K562 (cell line): ENCODE data around the gene KIF26B. TPM values are rescaled to one million over a fixed set of nuclear protein-coding genes. Genes with fewer than 3 reads are reported as not detected.

Experiments used
- ATAC-seq: fragments of 200-7000 bp; cut with Tn5 transposase; 3 replicates; pipeline ENCODE4 v1.9.1; 2020; ENCODE audit warnings: moderate library complexity
- BruUV-seq: library from RNA; stranded (reverse); fragments of 400-500 nt; replicated peaks from 2 replicates; lab custom pipeline; 2021; lab: Mats Ljungman, UMichigan
- CTCF ChIA-PET: fragments of 300-600 bp; formaldehyde crosslinking; extraction: SDS; loops from one replicate; lab custom pipeline; 2021; ENCODE audit warnings: low intra/inter-chr PET ratio; lab: Yijun Ruan, JAX
- POLR2A ChIA-PET: fragments of 300-600, 350-650 bp; sonication (Branson Sonifier 250); formaldehyde crosslinking; extraction: SDS; loops from one replicate; lab custom pipeline; 2021; ENCODE audit warnings: antibody characterized with exemption, inconsistent platforms; lab: Yijun Ruan, JAX
- DNase-seq, 4 experiments: peaks; one replicate each; pipeline versions ENCODE4 v3.0.0 to v3.0.0-alpha.2; 2011 to 2018; ENCODE audit warnings: low spot score in 3 of 4, mixed read lengths in 3 of 4; ENCODE audit errors: extremely low read depth in 1 of 4
- FAIRE-seq: peaks from 2 replicates; lab custom pipeline; 2011; peaks lifted over from hg19 to GRCh38; lab: Jason Lieb, UNC
- H2AFZ ChIP-seq: 2 replicates; pipeline ENCODE4 v1.6.0; 2011; ENCODE audit warnings: low read depth, low read length, control low read depth, inconsistent platforms
- H3K27ac ChIP-seq: fragments of 200-600 bp; 3 replicates; pipeline ENCODE4 v1.8.0; 2011; ENCODE audit warnings: low read depth, mild to moderate bottlenecking, control low read depth, inconsistent platforms, low read length, moderate library complexity, mixed read lengths; ENCODE audit errors: extremely low read depth
- H3K27me3 ChIP-seq, 2 experiments: fragments of 300-600 bp in 1 of 2; 2 replicates in 1 of 2; 3 replicates in 1 of 2; pipeline versions ENCODE4 v1.6.0 to v1.8.0; 2011; ENCODE audit warnings: inconsistent platforms in 2 of 2, low read length in 2 of 2, mild to moderate bottlenecking in 1 of 2, mixed read lengths in 1 of 2, moderate library complexity in 1 of 2; ENCODE audit not compliant: control insufficient read depth in 2 of 2, insufficient read depth in 2 of 2
- H3K36me3 ChIP-seq: fragments of 300-600 bp; 3 replicates; pipeline ENCODE4 v1.8.0; 2011; ENCODE audit warnings: mild to moderate bottlenecking, low read length, inconsistent platforms; ENCODE audit not compliant: control insufficient read depth, insufficient read depth
- H3K4me1 ChIP-seq, 2 experiments: fragments of 200-600 bp in 1 of 2; replicated peaks in 1 of 2; 2 replicates in 1 of 2; 3 replicates in 1 of 2; pipeline versions ENCODE4 v1.5.1 to v1.8.0; 2011; ENCODE audit warnings: inconsistent platforms in 2 of 2, low read length in 2 of 2, mild to moderate bottlenecking in 1 of 2, mixed read lengths in 1 of 2, moderate library complexity in 1 of 2; ENCODE audit not compliant: control insufficient read depth in 2 of 2, insufficient read depth in 2 of 2
- H3K4me2 ChIP-seq: 2 replicates; pipeline ENCODE4 v1.6.1; 2011; ENCODE audit warnings: low read length, control low read depth, inconsistent platforms, mixed read lengths; ENCODE audit not compliant: insufficient read depth
- H3K4me3 ChIP-seq: fragments of 200-600 bp; sonication (generic), shearing (Covaris generic); 2 replicates; pipeline ENCODE4 v1.5.1; 2016; ENCODE audit warnings: control low read depth, inconsistent platforms
- H3K79me2 ChIP-seq: fragments of 200-600 bp; 3 replicates; pipeline ENCODE4 v1.8.0; 2011; ENCODE audit warnings: low read length, inconsistent platforms; ENCODE audit not compliant: control insufficient read depth, insufficient read depth
- H3K9ac ChIP-seq, 2 experiments: 2 replicates each; pipeline versions ENCODE4 v1.6.0 to v1.6.1; 2011; ENCODE audit warnings: low read depth in 2 of 2, low read length in 2 of 2, control low read depth in 1 of 2, inconsistent platforms in 1 of 2, mild to moderate bottlenecking in 1 of 2, mixed read lengths in 1 of 2; ENCODE audit not compliant: insufficient read depth in 1 of 2
- H3K9me1 ChIP-seq: one replicate; pipeline ENCODE4 v1.6.0; 2011; ENCODE audit warnings: inconsistent platforms, mild to moderate bottlenecking, low read length, moderate library complexity; ENCODE audit not compliant: control insufficient read depth, insufficient read depth
- H3K9me3 ChIP-seq: replicated peaks from 2 replicates; pipeline ENCODE4 v1.5.1; 2011; ENCODE audit warnings: low read depth, low read length, inconsistent platforms; ENCODE audit not compliant: control insufficient read depth, insufficient read depth
- H4K20me1 ChIP-seq: replicated peaks from 2 replicates; pipeline ENCODE4 v1.6.1; 2011; ENCODE audit warnings: low read length, inconsistent platforms, mixed read lengths; ENCODE audit not compliant: control insufficient read depth, insufficient read depth
- DNMT1 ChIP-seq: fragments of 450-650 bp; IDR thresholded peaks from 2 replicates; pipeline ENCODE4 v1.6.1; 2016; ENCODE audit warnings: antibody characterized with exemption, mild to moderate bottlenecking
- FOXA3 ChIP-seq, 2 experiments: fragments of 450-650 bp in 1 of 2; sonication (generic) in 1 of 2; formaldehyde crosslinking; IDR thresholded peaks in 1 of 2; conservative IDR thresholded peaks in 1 of 2; 2 replicates each; pipeline versions ENCODE4 v1.4.0 to v1.8.0; 2020 to 2022; ENCODE audit warnings: mild to moderate bottlenecking in 2 of 2, missing genetic modification reagents in 1 of 2
- HDGF ChIP-seq: fragments of 450-650 bp; IDR thresholded peaks from 2 replicates; pipeline ENCODE4 v1.6.1; 2016
- KLF16 ChIP-seq: IDR thresholded peaks from 2 replicates; pipeline ENCODE4 v1.6.1; 2016; ENCODE audit warnings: antibody characterized with exemption
- L3MBTL2 ChIP-seq: fragments of 450-650 bp; IDR thresholded peaks from 2 replicates; pipeline ENCODE4 v1.6.1; 2016; ENCODE audit warnings: mild to moderate bottlenecking, moderate library complexity
- POU5F1 ChIP-seq: fragments of 150-350 bp; IDR thresholded peaks from 2 replicates; pipeline ENCODE4 v1.6.1; 2014; ENCODE audit warnings: borderline replicate concordance, low read length, low read depth, mild to moderate bottlenecking; ENCODE audit not compliant: partially characterized antibody
- PYGO2 ChIP-seq: fragments of 450-650 bp; IDR thresholded peaks from 2 replicates; pipeline ENCODE4 v1.6.1; 2016; ENCODE audit warnings: mild to moderate bottlenecking, missing genetic modification characterization, moderate library complexity, missing compliant biosample characterization
- SRSF9 ChIP-seq: fragments of 200-400 bp; formaldehyde crosslinking; IDR thresholded peaks from 2 replicates; pipeline ENCODE4 v1.6.1; 2017; ENCODE audit warnings: low read depth, low read length, borderline replicate concordance
- TAF9B ChIP-seq: fragments of 450-650 bp; IDR thresholded peaks from 2 replicates; pipeline ENCODE4 v1.6.1; 2018; ENCODE audit warnings: mild to moderate bottlenecking; ENCODE audit not compliant: partially characterized antibody
- USF2 ChIP-seq: sonication (generic); formaldehyde crosslinking; IDR thresholded peaks from 2 replicates; pipeline ENCODE4 v1.5.0; 2020; ENCODE audit warnings: missing genetic modification reagents
- ZNF41 ChIP-seq: fragments of 250-450 bp; sonication (Bioruptor Pico); conservative IDR thresholded peaks from 2 replicates; pipeline ENCODE4 v1.4.0; 2020; ENCODE audit warnings: mild to moderate bottlenecking
- ZNF445 ChIP-seq: fragments of 250-450 bp; sonication (Bioruptor Pico); IDR thresholded peaks from 2 replicates; pipeline ENCODE4 v1.4.0; 2020; ENCODE audit warnings: low read depth, mild to moderate bottlenecking, moderate library complexity
- WGBS: fragments of 100-300 bp; shearing (Covaris generic); methylation state at CpG from one replicate; pipeline ENCODE4 v1.1.6; 2016; ENCODE audit warnings: low coverage, mixed read lengths; ENCODE audit not compliant: insufficient coverage; ENCODE audit errors: missing lambda C conversion rate; 5-methylcytosine and 5-hydroxymethylcytosine counted together
- in situ Hi-C: fragments of 300-500 bp; cut with MboI; formaldehyde crosslinking; loops from 4 replicates; pipeline ENCODE4 v1.15.0; 2018; ENCODE audit warnings: inconsistent platforms, mixed read lengths
- intact Hi-C: fragments of 100-400 bp; cut with micrococcal nuclease; formaldehyde crosslinking; loops from 2 replicates; pipeline ENCODE4 v1.14.2; 2022
- polyA plus RNA-seq, 8 experiments: library from polyadenylated mRNA; depleted of rRNA in 4 of 8; stranded (reverse) in 5 of 8; unstranded in 3 of 8; fragments of >200 nt; fragmentation: Nextera tagmentation in 2 of 8; fragmentation: Illumina TruSeq in 1 of 8; extraction: Ambion mirVana in 2 of 8; extraction: Trizol in 1 of 8; gene quantifications; 2 replicates each; pipeline versions ENCODE4 v1.2.1 to v1.2.3, GENCODE V29; 2011 to 2014; ENCODE audit warnings: inconsistent platforms in 1 of 8, missing spikeins in 1 of 8
- total RNA-seq, 7 experiments: library from RNA; depleted of rRNA in 6 of 7; stranded (reverse); fragments of >200 nt in 6 of 7; fragmentation: Illumina TruSeq in 2 of 7; extraction: Trizol in 2 of 7; gene quantifications; 2 replicates each; pipeline versions ENCODE4 v1.2.1 to v1.2.3, GENCODE V29; 2011 to 2021; ENCODE audit warnings: low replicate concordance in 1 of 7
- TF ChIP-seq, protein P1 (sequence below): sonication (generic); formaldehyde crosslinking; IDR thresholded peaks from 2 replicates; pipeline ENCODE4 v1.8.0; 2022; ENCODE audit warnings: mild to moderate bottlenecking, missing genetic modification reagents
- TF ChIP-seq, protein P2 (sequence below), 2 experiments: fragments of 450-650 bp; IDR thresholded peaks; 2 replicates each; pipeline ENCODE4 v1.6.1; 2016; ENCODE audit warnings: mild to moderate bottlenecking in 2 of 2, borderline replicate concordance in 1 of 2, low read depth in 1 of 2, moderate library complexity in 1 of 2

Gene KIF26B
- total and polyA plus RNA-seq, 9 of the 15 experiments (the other 6 are each of a cell fraction or from before 2014, with no cell fraction given): 0.02 to 0.08 (median 0.03) TPM; not detected in 6

DNA sequence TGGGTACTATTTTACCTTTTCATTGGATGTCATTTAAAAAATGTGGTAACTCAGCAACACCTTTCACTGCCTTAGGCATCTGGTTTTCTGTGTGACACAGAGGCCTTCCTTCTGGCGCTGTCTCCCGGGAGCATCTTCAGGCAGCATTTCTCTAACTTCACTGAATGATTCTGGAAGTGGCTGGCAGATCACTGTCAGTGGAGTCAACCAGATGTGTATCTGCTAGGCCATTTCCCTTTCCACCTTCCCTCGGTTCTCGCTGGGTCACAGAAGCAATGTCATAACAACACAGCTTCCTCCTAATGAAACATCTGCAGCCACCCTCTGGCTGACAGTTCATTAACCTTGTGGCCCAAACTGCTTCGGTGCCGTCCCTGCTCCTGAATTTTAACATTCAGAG lies 137.8 kb downstream of the KIF26B start:
- peaks cover 50 to 68% of the 10 kb centered on the region in 2 experiments for H3K27me3 ChIP-seq
- DNase-seq: no peak
- H3K4me2 ChIP-seq: no peak overlapping the region
- TF ChIP-seq DNMT1 (no peak), L3MBTL2 (no peak), PYGO2 (tag) (no peak), KLF16 (no peak), FOXA3 (CRISPR knock-in tag; conservative IDR thresholded peaks at IDR 0.05 in 1 of 2, IDR thresholded peaks at IDR 0.05 in 1 of 2) (no peak), USF2 (no peak), ZNF41 (no peak), TAF9B (no peak), ZNF445 (no peak), HDGF (no peak), SRSF9 (no peak), POU5F1 (no peak)
- TF ChIP-seq, protein P1, sequence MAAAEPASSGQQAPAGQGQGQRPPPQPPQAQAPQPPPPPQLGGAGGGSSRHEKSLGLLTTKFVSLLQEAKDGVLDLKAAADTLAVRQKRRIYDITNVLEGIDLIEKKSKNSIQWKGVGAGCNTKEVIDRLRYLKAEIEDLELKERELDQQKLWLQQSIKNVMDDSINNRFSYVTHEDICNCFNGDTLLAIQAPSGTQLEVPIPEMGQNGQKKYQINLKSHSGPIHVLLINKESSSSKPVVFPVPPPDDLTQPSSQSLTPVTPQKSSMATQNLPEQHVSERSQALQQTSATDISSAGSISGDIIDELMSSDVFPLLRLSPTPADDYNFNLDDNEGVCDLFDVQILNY (CRISPR knock-in tag): no peak
- TF ChIP-seq, protein P2, sequence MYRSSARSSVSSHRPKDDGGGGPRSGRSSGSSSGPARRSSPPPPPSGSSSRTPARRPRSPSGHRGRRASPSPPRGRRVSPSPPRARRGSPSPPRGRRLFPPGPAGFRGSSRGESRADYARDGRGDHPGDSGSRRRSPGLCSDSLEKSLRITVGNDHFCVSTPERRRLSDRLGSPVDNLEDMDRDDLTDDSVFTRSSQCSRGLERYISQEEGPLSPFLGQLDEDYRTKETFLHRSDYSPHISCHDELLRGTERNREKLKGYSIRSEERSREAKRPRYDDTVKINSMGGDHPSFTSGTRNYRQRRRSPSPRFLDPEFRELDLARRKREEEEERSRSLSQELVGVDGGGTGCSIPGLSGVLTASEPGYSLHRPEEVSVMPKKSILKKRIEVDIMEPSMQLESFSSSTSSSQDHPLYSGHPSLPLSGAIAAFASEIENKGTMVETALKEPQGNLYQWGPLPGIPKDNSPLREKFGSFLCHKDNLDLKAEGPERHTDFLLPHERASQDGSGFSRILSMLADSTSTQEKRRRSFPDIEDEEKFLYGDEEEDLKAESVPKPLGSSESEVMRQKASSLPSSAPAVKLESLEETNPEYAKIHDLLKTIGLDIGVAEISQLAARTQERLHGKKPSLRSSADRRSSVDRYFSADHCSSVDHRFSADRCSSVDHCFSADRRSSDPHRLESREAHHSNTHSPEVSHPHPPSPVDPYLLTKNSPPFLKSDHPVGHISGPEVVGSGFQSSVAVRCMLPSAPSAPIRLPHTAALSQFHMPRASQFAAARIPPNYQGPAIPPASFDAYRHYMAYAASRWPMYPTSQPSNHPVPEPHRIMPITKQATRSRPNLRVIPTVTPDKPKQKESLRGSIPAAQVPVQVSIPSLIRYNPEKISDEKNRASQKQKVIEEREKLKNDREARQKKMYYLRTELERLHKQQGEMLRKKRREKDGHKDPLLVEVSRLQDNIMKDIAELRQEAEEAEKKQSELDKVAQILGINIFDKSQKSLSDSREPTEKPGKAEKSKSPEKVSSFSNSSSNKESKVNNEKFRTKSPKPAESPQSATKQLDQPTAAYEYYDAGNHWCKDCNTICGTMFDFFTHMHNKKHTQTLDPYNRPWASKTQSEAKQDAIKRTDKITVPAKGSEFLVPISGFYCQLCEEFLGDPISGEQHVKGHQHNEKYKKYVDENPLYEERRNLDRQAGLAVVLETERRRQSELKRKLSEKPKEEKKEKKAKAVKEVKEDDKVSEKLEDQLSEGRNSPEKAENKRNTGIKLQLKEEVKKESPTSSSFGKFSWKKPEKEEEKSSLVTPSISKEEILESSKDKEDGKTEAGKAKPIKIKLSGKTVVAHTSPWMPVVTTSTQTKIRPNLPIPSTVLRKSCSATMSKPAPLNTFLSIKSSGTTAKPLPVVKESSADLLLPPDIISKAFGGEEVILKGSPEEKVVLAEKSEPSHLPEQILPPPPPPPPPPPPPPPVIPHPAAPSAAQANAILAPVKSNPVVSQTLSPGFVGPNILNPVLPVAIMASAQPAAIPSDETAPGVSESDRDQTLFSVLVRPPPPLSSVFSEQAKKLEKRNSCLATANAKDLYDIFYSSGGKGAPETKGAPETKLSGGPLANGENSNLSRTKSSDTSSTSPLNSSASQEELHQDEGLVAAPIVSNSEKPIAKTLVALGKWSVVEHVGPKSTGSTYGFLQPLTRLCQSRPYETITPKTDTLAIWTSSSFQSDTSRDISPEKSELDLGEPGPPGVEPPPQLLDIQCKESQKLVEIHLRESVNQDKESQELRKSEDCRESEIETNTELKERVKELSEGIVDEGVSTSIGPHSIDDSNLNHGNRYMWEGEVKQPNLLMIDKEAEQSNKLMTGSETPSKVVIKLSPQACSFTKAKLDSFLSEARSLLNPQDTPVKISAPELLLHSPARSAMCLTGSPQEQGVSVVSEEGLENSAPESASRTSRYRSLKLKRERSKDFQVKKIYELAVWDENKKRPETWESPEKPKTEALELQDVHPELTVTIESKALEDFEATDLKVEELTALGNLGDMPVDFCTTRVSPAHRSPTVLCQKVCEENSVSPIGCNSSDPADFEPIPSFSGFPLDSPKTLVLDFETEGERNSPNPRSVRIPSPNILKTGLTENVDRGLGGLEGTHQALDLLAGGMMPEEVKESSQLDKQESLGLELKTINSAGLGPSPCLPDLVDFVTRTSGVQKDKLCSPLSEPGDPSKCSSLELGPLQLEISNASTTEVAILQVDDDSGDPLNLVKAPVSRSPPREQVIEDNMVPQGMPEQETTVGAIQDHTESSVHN (IDR thresholded peaks at IDR 0.05; ENCODE audit: borderline replicate concordance in 1 of 2, low read depth in 1 of 2): no peak

More for the DNA sequence above, 137.8 kb downstream of the KIF26B start:
- no peak for ATAC-seq
- intact Hi-C loops (no loop called here), in situ Hi-C loops (no loop called here)
- Histone ChIP-seq H3K9me1 (no peaks in the 10 kb centered on the region), H3K4me1 (no peaks in the 10 kb centered on the region), H4K20me1 (peaks cover 4% of the 10 kb centered on the region; the same call in 1 of the 2 replicates), H2AFZ (no peak overlapping the region), H3K9ac (no peak overlapping the region), H3K4me3 (no peak overlapping the region), H3K9me3 (no peaks in the 10 kb centered on the region), H3K79me2 (no peaks in the 10 kb centered on the region), H3K27ac (no peak overlapping the region), H3K36me3 (no peaks in the 10 kb centered on the region)
- no TSS peak for BruUV-seq
- FAIRE-seq: no peak
- POLR2A ChIA-PET: no interaction called here
- CTCF ChIA-PET: no interaction called here
- 0% methylated on average over 6 of the region's 6 CpGs for WGBS
